HG03095 (cell line): ENCODE data around the gene ESRRG.

ENCODE experiments used
- ATAC-seq: cut with Tn5 transposase; IDR thresholded peaks from one replicate; pipeline ENCODE4 v1.9.1; 2021; ENCODE audit warnings: moderate library complexity; ENCODE audit not compliant: unreplicated experiment

Gene ESRRG

GRCh38 chr1:216632980-216633379, 90.2 kb downstream of the ESRRG start:
- no peak for ATAC-seq

- no peak for ATAC-seq
Measured at GRCh38 chr1:216630532-216630931, 92.7 kb downstream of the ESRRG start.

- ATAC-seq, result no peak
Measured at GRCh38 chr1:216627252-216627651, 96.0 kb downstream of the ESRRG start.

GRCh38 chr1:216626394-216627067, 96.7 kb downstream of the ESRRG start:
- no peak for ATAC-seq

GRCh38 chr1:216621536-216621935, 101.7 kb downstream of the ESRRG start:
- no peak for ATAC-seq

- ATAC-seq, result no peak
Measured at GRCh38 chr1:216617081-216617875, 106.0 kb downstream of the ESRRG start.

GRCh38 chr1:216616425-216616824, 106.8 kb downstream of the ESRRG start:
- no peak for ATAC-seq

GRCh38 chr1:216614011-216614934, 109.0 kb downstream of the ESRRG start:
- ATAC-seq, result no peak

GRCh38 chr1:216612291-216612690, 110.9 kb downstream of the ESRRG start:
- no peak for ATAC-seq

GRCh38 chr1:216607067-216607697, 116.0 kb downstream of the ESRRG start:
- ATAC-seq, result no peak

- no peak for ATAC-seq
Measured at GRCh38 chr1:216606047-216606637, 117.1 kb downstream of the ESRRG start.

GRCh38 chr1:216604771-216605170, 118.5 kb downstream of the ESRRG start:
- ATAC-seq, result no peak

- ATAC-seq, result peak; percentile 80
Measured at GRCh38 chr1:216600730-216601609, 122.3 kb downstream of the ESRRG start.

- ATAC-seq, result no peak
Measured at GRCh38 chr1:216599851-216600250, 123.4 kb downstream of the ESRRG start.

- no peak for ATAC-seq
Measured at GRCh38 chr1:216598448-216598847, 124.8 kb downstream of the ESRRG start.

- ATAC-seq, result no peak
Measured at GRCh38 chr1:216596281-216596862, 126.9 kb downstream of the ESRRG start.

GRCh38 chr1:216587715-216588114, 135.5 kb downstream of the ESRRG start:
- no peak for ATAC-seq

- no peak for ATAC-seq
Measured at GRCh38 chr1:216582151-216582550, 141.1 kb downstream of the ESRRG start.

- no peak for ATAC-seq
Measured at GRCh38 chr1:216580538-216581057, 142.6 kb downstream of the ESRRG start.
